ENCODE results near the gene FKBP11.

- TF ChIP-seq CTCF (IDR thresholded peaks at IDR 0.05; ENCODE audit: extremely low read depth in 1 of 2, insufficient read depth in 1 of 2, low read depth in 1 of 2, low read length in 2 of 2) (no peak), EZH2 (IDR thresholded peaks at IDR 0.05; ENCODE audit: borderline replicate concordance, low read depth, low read length, severe bottlenecking) (no peak), POLR2AphosphoS5 (IDR thresholded peaks at IDR 0.05; ENCODE audit: insufficient read depth, low read depth, low read length) (no peak), POLR2A (IDR thresholded peaks at IDR 0.05; ENCODE audit: low read depth, low read length) (no peak)
Observed at GRCh38 chr12:48875944-48876515, 49.3 kb downstream of the FKBP11 start.
